ENCODE data around the gene NT5DC3.

Gene NT5DC3

GRCh38 chr12:103742349-103742932 lies 98.6 kb downstream of the NT5DC3 start:
- DNase-seq, result no peak

- DNase-seq, result no peak
These were observed 103.2 kb downstream of the NT5DC3 start for GRCh38 chr12:103737881-103738280.

GRCh38 chr12:103736572-103736971 lies 104.5 kb downstream of the NT5DC3 start:
- no peak for DNase-seq

GRCh38 chr12:103735291-103735690 lies 105.7 kb downstream of the NT5DC3 start:
- DNase-seq, result no peak

- no peak for DNase-seq
These were observed 106.2 kb downstream of the NT5DC3 start for GRCh38 chr12:103734863-103735262.

- DNase-seq, result no peak
These were observed 109.5 kb downstream of the NT5DC3 start for GRCh38 chr12:103731539-103731938.

GRCh38 chr12:103729499-103729898 lies 111.5 kb downstream of the NT5DC3 start:
- DNase-seq, result no peak

GRCh38 chr12:103728323-103728722 lies 112.7 kb downstream of the NT5DC3 start:
- no peak for DNase-seq

GRCh38 chr12:103727638-103728037 lies 113.4 kb downstream of the NT5DC3 start:
- DNase-seq, result no peak

- DNase-seq, result no peak
These were observed 115.6 kb downstream of the NT5DC3 start for GRCh38 chr12:103725398-103725797.
